Measurements from ENCODE around the gene SERPINB5. TPM values are rescaled to one million over a fixed set of nuclear protein-coding genes. Genes with fewer than 3 reads are reported as not detected.

Gene SERPINB5
- total and polyA plus RNA-seq, 9 donors: 0.02 to 0.31 (median 0.23) TPM; not detected in 6

- Histone ChIP-seq H3K27me3 (no peaks in the 10 kb centered on the region), H3K4me3 (no peak overlapping the region), H3K27ac (no peak overlapping the region), H3K9me3 (no peaks in the 10 kb centered on the region), H3K4me1 (ENCODE audit: insufficient read depth) (peaks cover 2% of the 10 kb centered on the region), H3K36me3 (no peaks in the 10 kb centered on the region)
- intact Hi-C loops (cut with DNase I): loop anchor here in 2 of 4 donors (10.0 kb wide), 2 partner anchors 59 to 479 kb away; no protein-coding TSS in a partner anchor
- DNase-seq: no peak
- 0 to 82% (median 63%) methylated on average over 1 of the region's 1 CpG for WGBS, 3 donors
- TF ChIP-seq, protein P1, sequence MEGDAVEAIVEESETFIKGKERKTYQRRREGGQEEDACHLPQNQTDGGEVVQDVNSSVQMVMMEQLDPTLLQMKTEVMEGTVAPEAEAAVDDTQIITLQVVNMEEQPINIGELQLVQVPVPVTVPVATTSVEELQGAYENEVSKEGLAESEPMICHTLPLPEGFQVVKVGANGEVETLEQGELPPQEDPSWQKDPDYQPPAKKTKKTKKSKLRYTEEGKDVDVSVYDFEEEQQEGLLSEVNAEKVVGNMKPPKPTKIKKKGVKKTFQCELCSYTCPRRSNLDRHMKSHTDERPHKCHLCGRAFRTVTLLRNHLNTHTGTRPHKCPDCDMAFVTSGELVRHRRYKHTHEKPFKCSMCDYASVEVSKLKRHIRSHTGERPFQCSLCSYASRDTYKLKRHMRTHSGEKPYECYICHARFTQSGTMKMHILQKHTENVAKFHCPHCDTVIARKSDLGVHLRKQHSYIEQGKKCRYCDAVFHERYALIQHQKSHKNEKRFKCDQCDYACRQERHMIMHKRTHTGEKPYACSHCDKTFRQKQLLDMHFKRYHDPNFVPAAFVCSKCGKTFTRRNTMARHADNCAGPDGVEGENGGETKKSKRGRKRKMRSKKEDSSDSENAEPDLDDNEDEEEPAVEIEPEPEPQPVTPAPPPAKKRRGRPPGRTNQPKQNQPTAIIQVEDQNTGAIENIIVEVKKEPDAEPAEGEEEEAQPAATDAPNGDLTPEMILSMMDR (IDR thresholded peaks at IDR 0.05): no peak
- TF ChIP-seq POLR2A (IDR thresholded peaks at IDR 0.05) (no peak), EP300 (IDR thresholded peaks at IDR 0.05) (no peak)
These were observed 39.0 kb downstream of the SERPINB5 start for GRCh38 chr18:63515801-63516200.

GRCh38 chr18:63518178-63519012 is 41.6 kb downstream of the SERPINB5 start:
- no peak overlapping the region for H3K4me3 ChIP-seq
- TF ChIP-seq, protein P1 (IDR thresholded peaks at IDR 0.05): peak; percentile 50 to 74 (median 63)
- TF ChIP-seq EP300 (IDR thresholded peaks at IDR 0.05) (no peak), POLR2A (IDR thresholded peaks at IDR 0.05) (no peak)
- WGBS, 3 donors: 28 to 29% (median 28%) methylated on average over 16 of the region's 16 CpGs
- intact Hi-C loops (cut with DNase I): loop anchor here in 2 of 4 donors (10.0 kb wide), 2 partner anchors 56 to 476 kb away; no protein-coding TSS in a partner anchor
- H3K36me3 ChIP-seq: no peaks in the 10 kb centered on the region
- H3K4me1 ChIP-seq (ENCODE audit: insufficient read depth): peaks cover 2% of the 10 kb centered on the region
- H3K27ac ChIP-seq: no peak overlapping the region
- peak; percentile 25 to 63 (median 36) for DNase-seq
- no peaks in the 10 kb centered on the region for H3K27me3 ChIP-seq
- no peaks in the 10 kb centered on the region for H3K9me3 ChIP-seq

- H3K36me3 ChIP-seq: no peaks in the 10 kb centered on the region
- 85 to 89% (median 86%) methylated on average over 3 of the region's 3 CpGs for WGBS, 3 donors
- H3K27ac ChIP-seq: no peak overlapping the region
- H3K27me3 ChIP-seq: no peaks in the 10 kb centered on the region
- H3K4me3 ChIP-seq: no peak overlapping the region
- no peaks in the 10 kb centered on the region for H3K9me3 ChIP-seq
- intact Hi-C loops (cut with DNase I): no loop called here
- no peak for DNase-seq
- H3K4me1 ChIP-seq (ENCODE audit: insufficient read depth): peaks cover 2% of the 10 kb centered on the region
- TF ChIP-seq EP300 (IDR thresholded peaks at IDR 0.05) (no peak), POLR2A (IDR thresholded peaks at IDR 0.05) (no peak)
- TF ChIP-seq, protein P1 (IDR thresholded peaks at IDR 0.05): no peak
These were observed 43.4 kb downstream of the SERPINB5 start for GRCh38 chr18:63520053-63520685.

DNA sequence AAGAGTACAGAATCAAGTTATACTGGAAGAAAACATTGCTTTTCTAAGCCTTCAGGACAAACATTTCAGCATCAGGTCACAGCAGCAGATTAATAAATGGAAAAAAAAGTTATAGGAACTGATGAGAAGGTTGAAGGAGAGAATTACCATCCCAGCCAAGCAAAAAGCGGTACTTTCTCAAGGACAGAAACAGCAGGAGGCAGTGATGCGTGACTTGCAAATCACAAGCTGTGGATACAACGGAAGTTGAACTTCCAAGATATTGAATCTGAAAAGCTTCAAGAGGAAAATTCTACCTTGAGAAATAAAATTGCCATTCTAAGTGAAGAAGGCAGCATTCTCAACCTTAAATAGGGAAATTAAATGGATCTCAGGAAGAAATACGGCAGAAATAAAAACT is 46.9 kb downstream of the SERPINB5 start:
- Histone ChIP-seq H3K9me3 (no peaks in the 10 kb centered on the region), H3K4me3 (no peak overlapping the region), H3K27me3 (no peaks in the 10 kb centered on the region), H3K27ac (no peak overlapping the region), H3K36me3 (no peaks in the 10 kb centered on the region), H3K4me1 (ENCODE audit: insufficient read depth) (peaks cover under 1% of the 10 kb centered on the region)
- no peak for TF ChIP-seq POLR2A (IDR thresholded peaks at IDR 0.05)
- no peak for TF ChIP-seq EP300 (IDR thresholded peaks at IDR 0.05)
- TF ChIP-seq, protein P1 (IDR thresholded peaks at IDR 0.05): no peak
- WGBS, 3 donors: 58 to 77% (median 71%) methylated on average over 4 of the region's 4 CpGs
- intact Hi-C loops (cut with DNase I): no loop called here
- no peak for DNase-seq

Measured in ovary (tissue), 9 donors.